Right cardiac atrium (tissue), 5 donors: Measurements from ENCODE around the gene NOC4L. TPM values are rescaled to one million over a fixed set of nuclear protein-coding genes. Genes with fewer than 3 reads are reported as not detected.
"Not testable (repeated sequence)": the region's sequence is repeated elsewhere in the genome, so short reads cannot be mapped to it uniquely, and the experiment has no call there.

ENCODE experiments used
- ATAC-seq, 2 donors: fragments of 200-7000 bp; cut with Tn5 transposase; one replicate each; pipeline versions ENCODE4 v1.8.0 to v1.9.1; 2020; ENCODE audit warnings: moderate library complexity in 2 of 2, mild to moderate bottlenecking in 1 of 2
- DNase-seq, 3 donors: peaks; one replicate each; pipeline ENCODE4 v3.0.0-alpha.2; 2020
- H3K27ac ChIP-seq: one replicate; pipeline ENCODE4 v1.5.1; 2013; ENCODE audit warnings: mild to moderate bottlenecking, low read length, control low read depth, moderate library complexity
- H3K27me3 ChIP-seq: one replicate; pipeline ENCODE4 v1.6.1; 2013; ENCODE audit not compliant: control insufficient read depth, insufficient read depth
- H3K4me1 ChIP-seq: one replicate; pipeline ENCODE4 v1.6.1; 2013; ENCODE audit warnings: low read length; ENCODE audit not compliant: control insufficient read depth, insufficient read depth
- H3K4me3 ChIP-seq: one replicate; pipeline ENCODE4 v1.5.1; 2013; ENCODE audit warnings: low read length, control low read depth
- H3K9me3 ChIP-seq: one replicate; pipeline ENCODE4 v1.6.1; 2013; ENCODE audit warnings: low read length; ENCODE audit not compliant: control insufficient read depth
- WGBS: extraction: QIAGEN DNeasy Blood & Tissue Kit; methylation state at CpG from one replicate; pipeline ENCODE4 v1.1.7; 2013; 5-methylcytosine and 5-hydroxymethylcytosine counted together
- intact Hi-C, 4 donors: fragments of 100-400 bp; cut with DNase I; formaldehyde crosslinking; loops; one replicate each; pipeline versions ENCODE4 v1.11.0 to v1.14.0; 2022 to 2023
- polyA plus RNA-seq: library from polyadenylated mRNA; stranded (reverse); fragments of 200-250 nt; gene quantifications from one replicate; pipeline ENCODE4 v1.2.3, GENCODE V29; 2013
- total RNA-seq, 4 donors: library from RNA; stranded (reverse); fragmentation: NEBNext Ultra II Directional; extraction: Animal tissue kit (Norgen Biotek cat#: 25700); gene quantifications; one replicate each; pipeline ENCODE4 v1.2.1, GENCODE V29; 2021
- donor health status: healthy with polysubstance abuse.
- donor health status: DM: no; HTN: yes; CAD: no.
- donor health status: DM: no; HTN: no; CAD: no.
- donor health status: DM: no; HTN: yes; CAD: no; lungs with severe emphysema.
- donor health status: DM: yes; HTN: yes; CAD: no.

The NOC4L gene
- total and polyA plus RNA-seq, 5 donors: 7.7 to 11.0 (median 9.3) TPM

DNA sequence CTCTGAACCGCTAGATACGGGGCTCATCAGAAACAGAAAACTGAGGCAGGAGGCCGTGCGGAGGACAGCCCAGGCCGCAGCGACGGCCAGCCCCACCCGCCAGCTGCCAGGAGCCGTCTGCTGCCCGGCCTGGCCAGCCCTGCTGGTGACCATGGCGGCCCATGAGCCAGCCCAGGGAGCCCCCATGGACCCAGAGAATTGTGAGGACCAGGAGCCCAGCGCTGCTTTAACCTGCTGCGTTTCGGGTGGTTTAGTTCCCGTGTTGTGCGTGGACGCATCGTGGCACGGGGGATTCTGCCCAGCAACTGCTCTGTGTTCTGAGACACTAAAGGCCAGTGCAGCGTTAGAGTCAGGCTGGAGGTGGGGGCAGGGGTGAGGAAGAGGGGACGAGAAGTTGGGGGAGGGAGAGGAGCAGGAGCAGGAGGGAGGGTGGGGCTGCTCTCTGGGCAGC is 44.2 kb downstream of the NOC4L start:
- H3K27ac ChIP-seq: no peak overlapping the region
- 83% methylated on average over 21 of the region's 21 CpGs for WGBS
- no peak for ATAC-seq
- H3K4me1 ChIP-seq: no peaks in the 10 kb centered on the region
- intact Hi-C loops: no loop called here
- no peak overlapping the region for H3K4me3 ChIP-seq
- peak in 2 of 3 donors; percentile 51 to 54 for DNase-seq
- no peaks in the 10 kb centered on the region for H3K9me3 ChIP-seq
- no peaks in the 10 kb centered on the region for H3K27me3 ChIP-seq

DNA sequence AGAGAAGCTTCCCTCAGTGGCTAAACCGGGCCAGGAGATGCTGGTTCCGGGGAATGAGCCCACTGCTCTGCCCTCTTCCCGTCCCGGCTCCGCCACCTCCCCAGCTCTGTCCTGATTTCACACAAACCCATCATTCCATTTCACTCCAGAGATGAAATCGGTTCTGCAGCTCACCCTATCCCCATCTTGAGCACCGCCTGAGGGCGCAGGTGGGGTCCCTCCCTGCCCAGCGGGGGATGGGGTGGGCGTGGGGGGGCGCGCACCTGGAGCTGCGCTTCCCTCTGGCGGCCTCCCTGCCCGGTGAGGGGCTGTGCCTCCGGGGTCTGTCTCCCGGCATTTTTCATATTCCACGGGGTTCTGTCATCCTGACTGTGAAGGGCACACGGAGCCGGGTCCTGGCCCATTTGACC is 44.7 kb downstream of the NOC4L start:
- no peak for ATAC-seq
- 18% methylated on average over 20 of the region's 20 CpGs for WGBS

DNA sequence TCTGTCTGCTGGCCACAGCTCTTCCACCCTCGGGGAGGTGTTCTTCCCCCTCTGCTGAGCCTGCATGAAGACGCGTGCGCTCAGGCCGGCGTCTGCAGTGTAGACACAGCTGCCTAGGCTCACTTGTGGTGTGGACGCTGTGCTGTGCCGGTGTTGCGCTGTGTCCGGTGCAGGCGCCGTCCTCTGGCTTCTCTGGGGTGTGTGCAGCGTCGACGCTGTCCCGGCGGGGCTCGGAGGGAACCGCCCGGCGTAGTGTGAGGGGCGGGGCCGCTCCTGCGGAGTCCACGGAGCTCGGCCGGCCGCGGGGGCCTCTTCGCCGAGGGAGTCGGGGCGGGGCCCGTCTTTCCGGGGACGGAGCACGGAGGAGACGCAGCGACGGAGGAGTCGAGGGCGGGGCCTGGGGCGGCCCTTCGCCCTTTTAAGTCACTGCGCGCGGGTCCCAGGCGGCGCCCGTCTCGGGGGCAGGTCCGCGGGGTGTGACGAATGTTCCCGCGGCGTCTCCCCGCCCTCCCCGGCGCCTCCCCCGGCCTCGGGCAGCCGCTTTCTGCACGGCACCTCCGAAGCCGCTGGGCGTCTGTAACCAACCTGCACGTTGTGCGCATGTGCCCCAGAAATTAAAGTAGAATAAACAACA is 45.2 kb downstream of the NOC4L start:
- intact Hi-C loops: no loop called here
- H3K9me3 ChIP-seq: peaks cover 2% of the 10 kb centered on the region

More for the DNA sequence above, 44.7 kb downstream of the NOC4L start:
- intact Hi-C loops: no loop called here
- Histone ChIP-seq H3K27me3 (no peaks in the 10 kb centered on the region), H3K27ac (peak overlapping the region; percentile 46), H3K4me3 (peak overlapping the region; percentile 53), H3K4me1 (no peaks in the 10 kb centered on the region), H3K9me3 (no peaks in the 10 kb centered on the region)
- DNase-seq: no peak

DNA sequence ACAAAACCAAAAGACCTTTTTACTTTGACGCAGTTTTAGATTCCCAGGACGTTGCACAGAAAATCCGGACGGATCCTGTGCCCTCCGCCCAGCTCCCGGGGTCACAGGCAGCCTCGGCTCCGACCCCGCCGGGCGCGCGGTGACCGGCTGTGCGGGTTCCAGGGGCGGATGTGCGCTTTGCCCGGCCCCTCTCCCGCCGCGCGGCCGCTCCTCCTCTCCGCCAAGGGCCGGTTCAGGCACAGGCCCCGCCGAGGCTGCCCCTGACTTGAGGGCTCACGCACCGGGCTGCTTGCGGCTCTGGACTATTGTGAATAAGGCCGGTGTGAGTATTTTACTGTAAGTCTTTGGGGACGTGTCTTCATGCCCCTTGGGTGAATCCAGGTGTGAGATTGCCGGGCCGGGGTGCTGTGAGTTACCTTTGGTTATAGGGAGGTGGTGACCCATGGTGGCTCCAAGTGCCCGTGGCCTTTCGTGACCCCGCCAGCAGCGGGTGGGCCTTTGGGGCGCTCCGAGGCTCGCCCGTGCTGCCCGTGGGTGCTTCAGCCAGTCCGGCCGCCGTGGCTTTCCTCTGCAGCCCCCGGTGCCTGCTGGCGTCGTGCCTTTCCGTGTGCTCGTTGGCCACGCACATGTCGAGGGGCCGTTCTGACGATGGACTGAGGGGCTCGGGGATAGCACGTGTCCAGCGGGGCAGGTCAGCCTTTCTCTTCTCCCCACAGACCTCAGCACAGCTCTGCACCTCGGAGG is 45.9 kb downstream of the NOC4L start:
- Histone ChIP-seq H3K4me3 (peak overlapping the region; percentile 53), H3K27ac (no peak overlapping the region), H3K9me3 (peaks cover 2% of the 10 kb centered on the region), H3K27me3 (no peaks in the 10 kb centered on the region), H3K4me1 (no peaks in the 10 kb centered on the region)
- DNase-seq: peak; percentile 35 to 74 (median 74)
- intact Hi-C loops: no loop called here
- ATAC-seq: peak; percentile 27 to 39
- 38% methylated on average over 59 of the region's 59 CpGs for WGBS

More for the DNA sequence above, 45.2 kb downstream of the NOC4L start:
- peak overlapping the region; percentile 53 for H3K4me3 ChIP-seq
- H3K4me1 ChIP-seq: no peaks in the 10 kb centered on the region
- peak; percentile 95 to 97 (median 97) for DNase-seq
- WGBS: under 1% methylated on average over 69 of the region's 69 CpGs
- peak overlapping the region; percentile 46 for H3K27ac ChIP-seq
- ATAC-seq: peak; percentile 96 to 97
- H3K27me3 ChIP-seq: no peaks in the 10 kb centered on the region

DNA sequence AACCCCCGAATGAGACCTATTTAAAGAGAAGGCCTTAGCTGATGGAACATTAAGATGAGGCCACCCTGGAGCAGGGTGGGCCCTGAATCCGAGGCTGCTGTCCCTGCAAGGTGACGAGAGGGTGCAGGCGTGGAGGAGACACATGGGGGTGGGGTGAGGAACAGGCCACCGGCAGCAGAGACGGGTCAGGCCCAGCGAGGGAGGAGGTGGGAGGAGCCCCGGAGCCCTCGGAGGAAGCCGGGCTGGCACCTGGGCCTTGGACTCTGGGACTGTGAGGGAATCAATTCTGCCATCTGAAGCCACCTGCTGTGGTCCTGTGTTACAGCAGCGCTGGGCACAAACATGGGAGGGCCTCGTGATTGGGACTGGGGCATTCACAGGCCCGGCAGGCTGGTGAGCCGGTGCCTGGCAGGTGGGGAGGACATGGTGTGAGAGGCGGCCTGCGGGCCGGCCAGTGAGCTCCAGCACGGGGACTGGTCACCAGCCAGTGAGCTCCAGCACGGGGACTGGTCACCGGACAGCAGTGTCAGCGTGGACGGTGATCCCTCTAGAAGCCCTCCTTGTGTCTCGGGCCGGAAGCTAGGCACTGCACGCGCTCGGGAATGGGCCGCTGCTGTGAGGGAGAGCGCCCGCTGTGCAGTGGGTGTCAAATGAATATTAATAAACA is 46.7 kb downstream of the NOC4L start:
- H3K9me3 ChIP-seq: peaks cover 2% of the 10 kb centered on the region
- no peaks in the 10 kb centered on the region for H3K27me3 ChIP-seq
- intact Hi-C loops: no loop called here
- DNase-seq: peak in 1 of 3 donors; percentile 58
- ATAC-seq: no peak
- 88% methylated on average over 30 of the region's 30 CpGs for WGBS
- H3K27ac ChIP-seq: no peak overlapping the region
- H3K4me3 ChIP-seq: no peak overlapping the region
- H3K4me1 ChIP-seq: no peaks in the 10 kb centered on the region

DNA sequence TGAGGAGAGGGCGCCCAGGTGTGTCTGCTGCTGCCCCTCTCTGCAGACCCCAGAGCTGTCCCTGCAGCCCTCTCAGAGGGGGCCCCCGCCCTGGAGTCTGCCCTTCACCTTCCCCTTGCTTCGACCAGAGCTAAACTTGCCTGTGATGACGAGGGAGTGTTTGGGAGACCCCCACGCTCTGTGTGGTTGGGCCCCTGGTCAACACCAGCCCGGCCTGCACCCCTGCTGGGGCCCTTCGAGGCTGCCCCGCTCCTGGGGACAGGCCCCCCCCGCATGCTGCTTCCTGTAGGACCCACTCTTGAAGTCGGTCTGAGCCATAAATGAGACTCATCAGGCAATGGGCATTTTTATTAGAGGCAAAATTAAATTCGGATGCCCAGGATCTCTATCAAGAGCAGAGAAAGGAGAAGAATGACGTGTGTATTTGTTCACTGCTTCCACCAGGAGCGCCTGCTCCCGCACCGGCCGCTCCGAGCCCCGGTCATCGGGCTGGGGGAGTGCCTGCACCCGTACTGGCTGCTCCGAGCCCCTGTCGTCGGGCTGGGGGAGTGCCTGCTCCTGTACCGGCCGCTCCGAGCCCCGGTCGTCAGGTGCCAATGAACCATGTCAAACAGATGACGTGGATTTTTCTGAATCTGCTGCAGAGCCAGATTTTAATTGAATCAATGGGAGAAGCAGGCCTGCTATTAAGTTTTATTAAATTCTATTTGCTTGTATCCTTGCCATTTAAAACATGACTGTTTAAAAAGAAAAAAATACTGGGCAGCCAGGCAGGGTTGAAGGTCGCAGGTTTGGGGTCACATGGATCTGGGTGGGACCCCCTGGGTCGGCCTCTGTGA is 47.7 kb downstream of the NOC4L start:
- Histone ChIP-seq H3K27me3 (no peaks in the 10 kb centered on the region), H3K4me1 (no peaks in the 10 kb centered on the region), H3K27ac (no peak overlapping the region), H3K9me3 (peaks cover 2% of the 10 kb centered on the region), H3K4me3 (no peak overlapping the region)
- DNase-seq: peak in 1 of 3 donors; percentile 31
- intact Hi-C loops: no loop called here
- ATAC-seq: no peak
- WGBS: 70% methylated on average over 31 of the region's 31 CpGs

DNA sequence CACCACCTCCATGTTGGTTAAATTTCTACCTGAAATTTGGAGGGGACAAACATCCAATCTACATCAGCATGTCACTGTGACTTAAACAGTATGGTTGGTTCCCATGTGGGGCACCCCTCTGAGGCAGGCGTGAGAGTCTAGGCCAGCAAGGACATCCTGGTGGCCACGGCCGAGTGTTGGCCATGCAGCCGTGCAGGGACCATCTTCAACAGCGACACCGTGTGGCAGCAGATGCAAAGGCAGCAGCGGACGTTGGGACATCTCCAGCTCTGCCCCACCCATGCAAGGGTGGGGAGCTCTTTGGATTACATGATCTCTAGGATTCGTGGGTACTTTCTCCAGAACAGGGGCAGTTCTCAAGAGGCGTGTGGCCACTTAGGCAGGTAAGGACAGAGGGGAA is 49.8 kb downstream of the NOC4L start:
- H3K27me3 ChIP-seq: no peaks in the 10 kb centered on the region
- H3K4me1 ChIP-seq: no peaks in the 10 kb centered on the region
- intact Hi-C loops: no loop called here
- DNase-seq (peak in 1 of 3 donors; percentile 33), ATAC-seq (no peak)
- H3K27ac ChIP-seq: no peak overlapping the region
- peaks cover 2% of the 10 kb centered on the region for H3K9me3 ChIP-seq
- 46% methylated on average over 10 of the region's 10 CpGs for whole genome bisulfite sequencing
- H3K4me3 ChIP-seq: no peak overlapping the region

DNA sequence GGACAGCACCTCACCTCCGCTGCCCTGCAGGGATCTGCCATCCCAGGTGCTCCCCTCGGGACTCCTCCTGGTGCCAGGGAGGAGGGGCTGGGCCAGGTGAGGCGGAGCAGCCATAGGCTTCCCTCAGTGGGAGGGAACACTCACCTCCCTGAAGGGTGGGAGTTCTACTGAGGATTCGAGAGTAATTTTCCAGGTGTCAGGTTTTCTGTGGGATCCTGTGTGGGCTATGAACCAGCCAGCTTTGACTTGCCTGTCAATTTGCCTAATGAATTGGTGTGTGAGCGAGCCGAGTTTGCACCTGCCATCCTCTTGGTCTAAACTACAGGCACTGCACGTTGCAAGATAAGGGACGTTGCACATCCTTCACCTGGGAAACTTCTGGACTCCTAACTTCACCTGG is 50.3 kb downstream of the NOC4L start:
- ATAC-seq (no peak), DNase-seq (no peak)
- WGBS: 78% methylated on average over 8 of the region's 8 CpGs
- H3K4me1 ChIP-seq: no peaks in the 10 kb centered on the region
- H3K9me3 ChIP-seq: peaks cover 2% of the 10 kb centered on the region
- intact Hi-C loops: no loop called here
- no peak overlapping the region for H3K4me3 ChIP-seq
- H3K27ac ChIP-seq: no peak overlapping the region
- no peaks in the 10 kb centered on the region for H3K27me3 ChIP-seq

DNA sequence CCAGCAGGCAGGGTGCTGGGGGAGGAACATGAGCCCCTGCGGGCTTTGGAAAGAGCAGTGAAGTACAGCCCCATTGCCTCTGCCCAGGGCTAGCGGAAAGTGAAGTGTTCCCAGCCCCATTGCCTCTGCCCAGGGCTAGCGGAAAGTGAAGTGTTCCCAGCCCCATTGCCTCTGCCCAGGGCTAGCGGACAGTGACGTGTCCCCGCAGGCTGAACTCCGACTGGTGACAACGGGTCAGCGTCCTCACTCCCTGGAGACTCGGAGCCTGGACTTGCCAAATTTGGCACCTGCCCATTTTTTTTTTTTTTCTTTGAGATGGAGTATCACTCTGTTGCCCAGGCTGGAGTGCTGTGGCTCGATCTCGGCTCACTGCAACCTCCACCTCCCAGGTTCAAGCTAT is 51.0 kb downstream of the NOC4L start:
- H3K27me3 ChIP-seq, H3K4me3 ChIP-seq, ATAC-seq, intact Hi-C loops, H3K27ac ChIP-seq, H3K9me3 ChIP-seq, H3K4me1 ChIP-seq: not testable (repeated sequence)
- DNase-seq: peak in 1 of 3 donors; percentile 25
- WGBS: 71% methylated on average over 12 of the region's 12 CpGs

DNA sequence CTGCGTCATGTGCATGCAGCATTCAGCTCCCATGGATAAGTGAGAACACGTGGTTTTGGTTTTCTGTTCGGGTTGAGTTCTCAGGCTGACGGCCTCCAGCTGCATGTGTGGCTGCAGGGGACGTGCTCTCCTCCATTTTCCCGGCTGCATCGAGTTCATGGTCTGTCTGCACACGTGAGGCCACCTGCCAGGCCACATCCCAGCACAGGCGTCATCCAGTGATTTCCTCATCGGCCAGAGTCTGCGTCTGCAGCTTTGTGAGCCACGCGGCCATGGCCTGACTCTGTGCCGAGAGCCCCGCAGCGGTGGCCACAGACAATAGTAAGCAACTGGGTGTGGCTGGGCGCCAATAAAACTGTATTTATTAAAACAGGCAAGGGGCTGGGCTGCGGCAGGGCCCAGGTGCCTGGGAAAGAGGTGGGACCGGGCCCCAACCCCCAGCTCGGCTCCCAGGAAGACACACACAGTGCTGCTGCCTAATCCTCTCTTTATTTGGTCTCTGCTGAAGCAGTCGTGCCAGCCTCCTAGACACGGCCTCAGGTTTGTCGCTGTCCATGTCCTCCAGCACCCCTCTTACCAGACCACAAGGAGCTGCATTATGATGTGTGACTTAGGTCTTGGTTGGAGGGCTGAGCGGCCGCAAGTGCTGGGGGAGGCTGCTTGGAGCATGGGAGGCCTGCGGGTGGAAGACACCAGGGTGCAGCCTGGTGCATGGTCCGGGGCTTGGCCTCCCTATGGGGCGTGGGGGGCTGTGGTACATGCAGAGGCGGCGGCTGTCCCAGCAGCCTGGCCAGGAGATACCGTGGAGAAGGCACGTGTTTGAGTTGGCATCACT is 52.0 kb downstream of the NOC4L start:
- no peaks in the 10 kb centered on the region for H3K27me3 ChIP-seq
- intact Hi-C loops: no loop called here
- no peak for ATAC-seq
- H3K9me3 ChIP-seq: peaks cover 2% of the 10 kb centered on the region
- no peak overlapping the region for H3K27ac ChIP-seq
- H3K4me3 ChIP-seq: no peak overlapping the region
- 73% methylated on average over 32 of the region's 32 CpGs for WGBS
- peak in 2 of 3 donors; percentile 46 to 51 for DNase-seq
- H3K4me1 ChIP-seq: no peaks in the 10 kb centered on the region
